Stimulated activated naive B cell treated with anti-CD40 and anti-IgM and Interleukin-4, amounts not matched to agents 10 μg/mL and 1 μg/mL and 100 μg/mL, for 72 hours (primary cell): Measurements from ENCODE around the gene ITPKB.
"Not testable (repeated sequence)": the region's sequence is repeated elsewhere in the genome, so short reads cannot be mapped to it uniquely, and the experiment has no call there.

ENCODE experiments used
- ATAC-seq, 2 donors: fragments of 150-1000 bp; cut with Tn5 transposase; replicated peaks; 2 replicates each; pipeline ENCODE4 v1.10.0; 2021; ENCODE audit warnings: moderate library complexity in 1 of 2
- DNase-seq: peaks from one replicate; pipeline ENCODE4 v3.0.0; 2021
- H3K27ac Mint-ChIP-seq: one replicate; pipeline ENCODE4 v1.8.0; 2022; ENCODE audit warnings: mild to moderate bottlenecking, mixed read lengths
- H3K27me3 Mint-ChIP-seq, 2 donors: one replicate each; pipeline ENCODE4 v1.8.0; 2022; ENCODE audit warnings: mixed read lengths in 2 of 2
- H3K36me3 Mint-ChIP-seq, 2 donors: one replicate each; pipeline ENCODE4 v1.8.0; 2022; ENCODE audit warnings: mixed read lengths in 2 of 2, mild to moderate bottlenecking in 1 of 2
- H3K4me1 Mint-ChIP-seq, 2 donors: one replicate each; pipeline ENCODE4 v1.8.0; 2022; ENCODE audit warnings: mixed read lengths in 2 of 2, mild to moderate bottlenecking in 1 of 2
- H3K4me3 Mint-ChIP-seq, 2 donors: one replicate each; pipeline ENCODE4 v1.8.0; 2022; ENCODE audit warnings: mild to moderate bottlenecking in 2 of 2, mixed read lengths in 2 of 2, moderate library complexity in 1 of 2
- H3K9me3 Mint-ChIP-seq, 2 donors: one replicate each; pipeline ENCODE4 v1.8.0; 2022; ENCODE audit warnings: mixed read lengths in 2 of 2, mild to moderate bottlenecking in 1 of 2

ITPKB gene

GRCh38 chr1:226625832-226626576 is 113.1 kb downstream of the ITPKB start:
- H3K9me3 Mint-ChIP-seq, result peaks cover 8 to 9% of the 10 kb centered on the region in 2 donors
- ATAC-seq, result peak; percentile 38 to 47
- peaks cover 36 to 57% of the 10 kb centered on the region in 2 donors for H3K36me3 Mint-ChIP-seq
- H3K27me3 Mint-ChIP-seq, result no peaks in the 10 kb centered on the region
- no peak for DNase-seq
- H3K4me1 Mint-ChIP-seq, result peaks cover 37 to 52% of the 10 kb centered on the region in 2 donors
- H3K27ac Mint-ChIP-seq, result peak overlapping the region; percentile 99
- H3K4me3 Mint-ChIP-seq, result peak overlapping the region; percentile 57 to 70

GRCh38 chr1:226625326-226625725 is 113.8 kb downstream of the ITPKB start:
- peak overlapping the region in 1 of 2 donors; percentile 2 for H3K4me3 Mint-ChIP-seq
- H3K36me3 Mint-ChIP-seq, result peaks cover 32 to 51% of the 10 kb centered on the region in 2 donors
- ATAC-seq, result no peak
- peaks cover 8 to 9% of the 10 kb centered on the region in 2 donors for H3K9me3 Mint-ChIP-seq
- no peak for DNase-seq
- peaks cover 31 to 46% of the 10 kb centered on the region in 2 donors for H3K4me1 Mint-ChIP-seq
- peak overlapping the region; percentile 99 for H3K27ac Mint-ChIP-seq
- H3K27me3 Mint-ChIP-seq, result no peaks in the 10 kb centered on the region

DNA sequence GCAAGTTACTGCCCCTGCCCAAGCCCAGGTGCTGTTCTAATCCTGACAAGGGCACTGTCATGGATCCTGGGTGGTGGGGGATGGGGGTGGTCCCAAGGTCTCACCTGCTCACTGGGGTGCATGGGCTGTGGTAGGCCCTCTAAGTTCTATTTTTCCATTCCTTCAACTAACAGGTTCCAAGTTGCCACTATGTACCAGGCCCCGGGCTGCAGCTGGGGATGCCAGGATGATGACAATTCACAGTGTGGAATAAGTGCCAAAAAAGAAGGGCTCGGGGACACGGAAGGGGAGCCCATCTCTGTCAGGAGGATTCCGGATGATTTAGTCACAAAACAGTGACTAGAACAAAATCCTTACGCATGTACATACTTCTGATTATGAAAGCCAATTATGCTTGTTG is 114.6 kb downstream of the ITPKB start:
- DNase-seq (no peak), ATAC-seq (no peak)
- no peak overlapping the region for H3K4me3 Mint-ChIP-seq
- H3K27ac Mint-ChIP-seq, result no peak overlapping the region
- peaks cover 29 to 38% of the 10 kb centered on the region in 2 donors for H3K4me1 Mint-ChIP-seq
- H3K36me3 Mint-ChIP-seq, result peaks cover 24 to 43% of the 10 kb centered on the region in 2 donors
- H3K9me3 Mint-ChIP-seq, result peaks cover 8 to 9% of the 10 kb centered on the region in 2 donors
- no peaks in the 10 kb centered on the region for H3K27me3 Mint-ChIP-seq

GRCh38 chr1:226622012-226622411 is 117.1 kb downstream of the ITPKB start:
- Mint-ChIP-seq H3K36me3 (peaks cover 7 to 22% of the 10 kb centered on the region in 2 donors), H3K27ac (no peak overlapping the region), H3K27me3 (no peaks in the 10 kb centered on the region), H3K9me3 (peaks cover 4 to 6% of the 10 kb centered on the region in 2 donors), H3K4me1 (peaks cover 18 to 21% of the 10 kb centered on the region in 2 donors), H3K4me3 (no peak overlapping the region)
- DNase-seq (no peak), ATAC-seq (no peak)

DNA sequence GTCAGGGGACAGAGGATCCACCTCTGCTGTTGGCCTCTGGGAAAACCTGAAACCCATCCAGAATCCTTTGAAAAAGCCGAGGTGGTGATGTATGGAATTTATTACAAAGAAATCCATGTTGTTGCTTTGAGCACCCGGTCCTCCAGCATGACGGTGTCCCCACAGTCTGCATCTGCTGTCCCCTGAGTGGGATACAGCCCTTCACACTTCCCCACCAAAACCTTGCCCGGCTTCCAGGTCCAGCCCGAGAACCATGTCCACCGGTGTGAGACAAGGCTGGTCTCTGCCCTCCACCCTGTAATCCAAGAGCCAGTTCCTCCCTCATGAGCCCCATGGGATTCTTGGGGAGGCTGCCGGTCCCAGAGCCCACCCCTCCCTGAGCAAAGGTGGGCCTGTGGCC is 120.1 kb downstream of the ITPKB start:
- Mint-ChIP-seq H3K27ac (no peak overlapping the region), H3K4me3 (no peak overlapping the region), H3K27me3 (peaks cover 0 to 11% of the 10 kb centered on the region in 2 donors), H3K36me3 (peaks cover 2 to 6% of the 10 kb centered on the region in 2 donors), H3K9me3 (peaks cover 0 to 5% of the 10 kb centered on the region in 2 donors), H3K4me1 (no peaks in the 10 kb centered on the region)
- ATAC-seq (no peak), DNase-seq (no peak)

DNA sequence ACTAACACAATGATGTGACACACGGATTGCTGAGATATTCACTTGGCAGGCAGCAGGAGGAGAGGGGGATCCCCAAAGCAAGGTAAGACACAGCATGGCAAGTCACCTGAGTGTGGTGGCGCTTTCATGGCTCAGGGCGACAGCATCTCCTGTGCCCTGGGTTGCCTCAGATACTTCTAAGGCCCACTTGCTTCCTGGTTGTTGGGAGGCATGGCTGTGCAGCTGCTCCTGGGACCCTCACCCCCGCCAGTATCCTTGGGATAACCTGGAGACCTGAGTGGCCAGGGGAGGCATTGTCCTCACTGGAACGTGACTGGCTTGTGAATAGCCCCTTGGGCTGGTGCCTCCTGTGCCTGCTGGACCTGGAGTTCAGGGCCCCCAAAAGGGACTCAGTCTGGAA is 120.7 kb downstream of the ITPKB start:
- Mint-ChIP-seq H3K4me1 (no peaks in the 10 kb centered on the region), H3K27ac (no peak overlapping the region), H3K36me3 (peaks cover 2 to 6% of the 10 kb centered on the region in 2 donors), H3K4me3 (no peak overlapping the region), H3K27me3 (peaks cover 0 to 11% of the 10 kb centered on the region in 2 donors), H3K9me3 (peaks cover 0 to 5% of the 10 kb centered on the region in 2 donors)
- DNase-seq (no peak), ATAC-seq (no peak)

- DNase-seq, H3K36me3 Mint-ChIP-seq, H3K4me3 Mint-ChIP-seq, H3K9me3 Mint-ChIP-seq, H3K4me1 Mint-ChIP-seq, ATAC-seq: not testable (repeated sequence)
- Mint-ChIP-seq H3K27ac (peak overlapping the region; percentile 65), H3K27me3 (peaks cover 0 to 11% of the 10 kb centered on the region in 2 donors)
Measured at GRCh38 chr1:226617719-226618118, 121.4 kb downstream of the ITPKB start.

DNA sequence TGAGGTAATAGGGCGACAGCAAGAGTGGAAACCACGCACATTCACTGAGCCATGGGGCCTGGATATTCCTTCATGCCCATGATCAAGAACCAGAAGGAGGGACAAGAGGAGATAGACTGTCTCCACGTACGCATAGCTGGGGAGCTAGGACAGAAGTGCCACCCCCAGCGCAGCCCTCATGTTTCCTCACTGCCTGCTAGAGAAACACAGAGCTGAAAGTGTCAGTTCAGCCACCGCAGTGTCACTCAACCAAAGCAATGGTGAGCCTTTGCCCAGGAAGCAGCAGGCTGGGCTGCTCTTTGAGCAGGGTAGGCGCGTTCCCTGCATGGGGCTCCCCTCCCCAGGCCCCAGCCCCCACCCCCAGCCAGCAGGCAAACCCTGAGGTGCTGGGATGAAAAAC is 122.0 kb downstream of the ITPKB start:
- Mint-ChIP-seq H3K27ac (no peak overlapping the region), H3K4me1 (no peaks in the 10 kb centered on the region), H3K4me3 (no peak overlapping the region), H3K36me3 (peaks cover 0 to 3% of the 10 kb centered on the region in 2 donors), H3K27me3 (peaks cover 0 to 11% of the 10 kb centered on the region in 2 donors), H3K9me3 (peaks cover 0 to 2% of the 10 kb centered on the region in 2 donors)
- no peak for ATAC-seq
- DNase-seq, result no peak

GRCh38 chr1:226616636-226617035 is 122.4 kb downstream of the ITPKB start:
- peaks cover 0 to 2% of the 10 kb centered on the region in 2 donors for H3K9me3 Mint-ChIP-seq
- no peaks in the 10 kb centered on the region for H3K4me1 Mint-ChIP-seq

DNA sequence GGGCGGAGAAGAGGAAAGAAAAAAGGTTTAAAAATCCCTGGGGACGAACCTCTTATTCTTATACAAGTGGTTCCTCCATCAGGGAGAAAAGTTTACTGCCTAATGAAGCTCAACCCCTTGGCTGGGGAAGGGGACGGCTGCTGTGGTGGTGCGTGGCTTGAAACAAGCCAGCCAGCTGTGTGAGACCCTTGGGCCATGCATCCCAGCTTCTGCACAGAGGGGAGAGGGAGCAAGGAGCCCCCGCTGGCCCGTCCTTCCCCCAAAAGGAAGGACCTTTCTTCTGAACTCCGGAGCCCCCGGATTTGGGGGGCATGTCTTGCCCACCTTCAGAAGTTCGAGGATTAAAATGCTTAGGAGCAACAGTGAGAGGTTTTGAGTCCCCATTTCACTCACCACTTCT is 123.2 kb downstream of the ITPKB start:
- DNase-seq, result no peak
- Mint-ChIP-seq H3K27ac (no peak overlapping the region), H3K9me3 (peaks cover 0 to 2% of the 10 kb centered on the region in 2 donors), H3K36me3 (peaks cover 0 to 3% of the 10 kb centered on the region in 2 donors), H3K4me3 (no peak overlapping the region), H3K27me3 (peaks cover 0 to 11% of the 10 kb centered on the region in 2 donors), H3K4me1 (no peaks in the 10 kb centered on the region)
- no peak for ATAC-seq

More at GRCh38 chr1:226616636-226617035, 122.4 kb downstream of the ITPKB start:
- Mint-ChIP-seq H3K27me3 (peaks cover 0 to 11% of the 10 kb centered on the region in 2 donors), H3K4me3 (no peak overlapping the region), H3K27ac (no peak overlapping the region), H3K36me3 (peaks cover 0 to 3% of the 10 kb centered on the region in 2 donors)
- no peak for ATAC-seq
- DNase-seq, result no peak

GRCh38 chr1:226611980-226612379 is 127.1 kb downstream of the ITPKB start:
- H3K4me1 Mint-ChIP-seq, H3K36me3 Mint-ChIP-seq: not testable (repeated sequence)

DNA sequence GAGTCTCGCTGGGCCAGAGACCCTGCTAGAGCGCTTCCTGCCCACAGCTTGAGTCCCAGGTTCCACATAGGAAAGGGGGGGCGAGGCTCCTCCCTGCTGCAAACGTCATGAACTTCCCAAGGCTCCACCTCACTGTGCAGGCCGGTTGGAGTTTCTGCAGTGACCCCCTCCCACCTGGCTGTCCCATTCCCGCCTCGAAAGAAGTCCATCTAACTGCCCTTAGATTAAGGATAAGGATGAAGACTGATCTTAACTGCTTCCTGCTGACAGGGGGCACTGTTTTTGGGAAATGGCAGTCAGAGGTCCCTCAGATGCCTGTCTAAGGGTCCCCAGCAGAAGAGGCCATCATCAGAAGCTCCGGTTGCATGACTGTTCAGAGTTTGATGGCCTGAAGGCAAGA is 127.8 kb downstream of the ITPKB start:
- ATAC-seq (no peak), DNase-seq (no peak)
- Mint-ChIP-seq H3K9me3 (no peaks in the 10 kb centered on the region), H3K27ac (no peak overlapping the region), H3K27me3 (peaks cover 10 to 18% of the 10 kb centered on the region in 2 donors), H3K36me3 (no peaks in the 10 kb centered on the region), H3K4me1 (peaks cover 1 to 5% of the 10 kb centered on the region in 2 donors), H3K4me3 (no peak overlapping the region)

More at GRCh38 chr1:226611980-226612379, 127.1 kb downstream of the ITPKB start:
- ATAC-seq, DNase-seq, H3K4me3 Mint-ChIP-seq, H3K9me3 Mint-ChIP-seq, H3K27ac Mint-ChIP-seq: not testable (repeated sequence)
- peaks cover 10 to 25% of the 10 kb centered on the region in 2 donors for H3K27me3 Mint-ChIP-seq

- Mint-ChIP-seq H3K4me3 (no peak overlapping the region), H3K9me3 (no peaks in the 10 kb centered on the region), H3K4me1 (peaks cover 1 to 5% of the 10 kb centered on the region in 2 donors), H3K27ac (no peak overlapping the region), H3K36me3 (no peaks in the 10 kb centered on the region), H3K27me3 (peaks cover 10 to 14% of the 10 kb centered on the region in 2 donors)
- no peak for DNase-seq
- no peak for ATAC-seq
Measured at GRCh38 chr1:226610671-226611070, 128.4 kb downstream of the ITPKB start.

DNA sequence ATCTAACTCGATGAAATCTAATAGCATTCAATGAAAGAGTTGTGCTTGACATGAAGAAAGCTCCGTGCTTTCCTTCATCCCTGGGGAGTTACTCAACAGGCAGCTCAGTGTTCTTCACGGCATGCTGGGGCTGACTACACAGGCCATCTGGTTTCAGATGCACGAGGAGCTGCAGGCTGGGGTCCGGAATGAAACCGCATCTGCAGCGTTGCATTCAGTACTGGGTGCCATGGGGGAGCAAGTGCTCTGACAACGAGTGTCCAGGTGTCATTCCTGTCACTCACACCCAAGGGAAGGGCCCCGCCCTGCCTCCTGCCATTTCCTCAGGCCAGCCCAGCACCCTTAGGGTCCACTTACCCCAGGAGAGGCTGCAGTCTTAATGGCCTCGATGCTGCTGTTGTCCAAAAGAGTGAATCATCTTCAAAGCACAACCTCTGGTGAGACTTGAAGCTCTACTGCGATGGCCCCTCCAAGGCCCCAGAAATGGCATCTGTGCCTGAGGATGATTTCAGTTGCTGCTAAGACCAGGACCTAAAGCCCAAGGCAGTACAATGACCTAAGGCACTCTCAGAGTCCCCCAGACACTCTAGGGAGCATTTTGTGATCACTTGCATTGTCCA is 129.1 kb downstream of the ITPKB start:
- Mint-ChIP-seq H3K4me1 (peaks cover 1 to 5% of the 10 kb centered on the region in 2 donors), H3K9me3 (no peaks in the 10 kb centered on the region), H3K27ac (no peak overlapping the region)

More for the DNA sequence above, 129.1 kb downstream of the ITPKB start:
- DNase-seq (no peak), ATAC-seq (no peak)
- Mint-ChIP-seq H3K36me3 (no peaks in the 10 kb centered on the region), H3K27me3 (peaks cover 10 to 14% of the 10 kb centered on the region in 2 donors), H3K4me3 (no peak overlapping the region)
